GM12891 (cell line): ENCODE measurements around the gene EFHC2. TPM values are rescaled to one million over a fixed set of nuclear protein-coding genes. Genes with fewer than 3 reads are reported as not detected.

Experiments
- DNase-seq: peaks from one replicate; pipeline ENCODE4 v3.0.0; 2011; ENCODE audit warnings: low spot score; ENCODE audit not compliant: insufficient read length
- FAIRE-seq: peaks from 2 replicates; lab custom pipeline; 2011; peaks lifted over from hg19 to GRCh38; lab: Jason Lieb, UNC
- PAX5 ChIP-seq: IDR thresholded peaks from 2 replicates; pipeline ENCODE4 v1.6.1; 2011; ENCODE audit warnings: low read length, moderate library complexity, mild to moderate bottlenecking; ENCODE audit not compliant: insufficient read depth, severe bottlenecking
- POLR2A ChIP-seq: IDR thresholded peaks from 2 replicates; pipeline ENCODE4 v1.6.1; 2011; ENCODE audit warnings: low read depth, low read length, control low read depth
- POLR2AphosphoS5 ChIP-seq: IDR thresholded peaks from 2 replicates; pipeline ENCODE4 v1.6.1; 2011; ENCODE audit warnings: low read depth, low read length, control low read depth
- POU2F2 ChIP-seq: IDR thresholded peaks from 2 replicates; pipeline ENCODE4 v1.6.1; 2011; ENCODE audit warnings: low read depth, mild to moderate bottlenecking, control low read depth, low read length, moderate library complexity
- SPI1 ChIP-seq: IDR thresholded peaks from 2 replicates; pipeline ENCODE4 v1.6.1; 2011; ENCODE audit warnings: low read depth, low read length, control low read depth
- TAF1 ChIP-seq: IDR thresholded peaks from 2 replicates; pipeline ENCODE4 v1.6.1; 2011; ENCODE audit warnings: low read depth, low read length, control low read depth
- polyA plus RNA-seq: library from polyadenylated mRNA; unstranded; fragments of >200 nt; gene quantifications from one replicate; pipeline ENCODE4 v1.2.1, GENCODE V29; 2012; ENCODE audit warnings: low read depth, missing spikeins, inconsistent platforms; ENCODE audit not compliant: missing spikeins

The EFHC2 gene
- polyA plus RNA-seq, result not detected

GRCh38 chrX:44343412-44344141, at the start of gene EFHC2:
Gene EFHC2 (minus strand): TSS chrX:44343672. CDS start chrX:44343588, 84 bp downstream.
- DNase-seq, result no peak

GRCh38 chrX:44392767-44393166, 49.3 kb upstream of the EFHC2 start:
- no peak for TF ChIP-seq POLR2AphosphoS5
- TF ChIP-seq POU2F2, result no peak
- TF ChIP-seq TAF1, result no peak
- TF ChIP-seq PAX5, result no peak
- no peak for TF ChIP-seq SPI1
- TF ChIP-seq POLR2A, result no peak
- no peak for FAIRE-seq

More at GRCh38 chrX:44343412-44344141, at the start of gene EFHC2:
- no peak for FAIRE-seq
- TF ChIP-seq TAF1 (no peak), POLR2AphosphoS5 (no peak), PAX5 (no peak), SPI1 (no peak), POU2F2 (no peak), POLR2A (no peak)

DNA sequence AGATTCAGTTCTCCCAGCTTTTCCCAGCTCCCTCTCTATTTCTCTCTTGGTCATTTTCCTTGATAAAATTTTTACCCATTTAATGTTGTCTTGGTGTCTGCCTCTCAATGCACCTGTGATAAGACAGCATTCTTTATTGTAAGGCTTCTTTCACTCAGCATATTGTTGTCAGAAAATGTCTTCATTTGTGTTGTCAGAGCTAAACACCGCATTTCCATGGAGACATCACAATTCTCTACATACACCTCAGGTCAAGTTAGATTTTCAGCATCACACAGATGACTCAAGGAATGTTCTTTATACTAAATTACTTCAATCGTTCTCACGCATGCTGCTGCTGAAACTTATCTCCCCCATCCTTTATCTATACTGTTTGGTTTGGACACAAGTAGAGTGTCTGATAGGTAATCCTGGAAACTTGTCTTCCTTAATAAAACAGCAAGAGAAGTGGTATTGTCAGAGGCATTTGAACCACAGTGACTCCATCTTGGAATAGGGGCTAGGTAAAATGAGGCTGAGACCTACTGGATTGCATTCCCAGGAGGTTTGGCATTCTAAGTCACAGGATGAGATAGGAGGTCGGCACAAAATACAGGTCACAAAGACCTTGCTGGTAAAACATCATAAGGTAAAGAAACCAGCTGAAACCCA, 41.3 kb upstream of the EFHC2 start:
- TF ChIP-seq PAX5, result no peak
- TF ChIP-seq POU2F2, result no peak
- TF ChIP-seq POLR2A, result no peak
- no peak for TF ChIP-seq TAF1
- no peak for TF ChIP-seq SPI1
- no peak for TF ChIP-seq POLR2AphosphoS5
- FAIRE-seq (no peak), DNase-seq (no peak)

More at GRCh38 chrX:44392767-44393166, 49.3 kb upstream of the EFHC2 start:
- no peak for DNase-seq

DNA sequence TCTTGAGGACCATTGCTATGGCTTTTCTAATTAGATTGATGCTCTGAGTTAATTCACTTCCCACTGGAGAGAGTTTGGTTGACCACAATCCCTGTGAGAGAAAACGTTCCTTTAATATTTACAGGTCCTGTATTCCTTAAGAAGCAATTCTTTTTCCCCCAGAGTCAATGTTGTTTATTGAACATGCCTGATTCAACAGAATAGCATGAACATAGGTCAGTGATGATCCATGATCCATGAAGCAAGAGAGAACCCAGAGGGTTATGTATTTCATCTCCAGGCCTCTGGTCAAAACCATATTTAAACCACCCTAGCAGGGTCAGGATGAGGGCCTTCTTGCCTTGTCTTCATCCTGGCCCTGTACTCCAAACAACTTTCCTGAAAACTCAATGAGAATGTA, 39.4 kb upstream of the EFHC2 start:
- DNase-seq, result no peak
- no peak for FAIRE-seq
- no peak for TF ChIP-seq PAX5
- no peak for TF ChIP-seq POU2F2
- no peak for TF ChIP-seq POLR2AphosphoS5
- no peak for TF ChIP-seq POLR2A
- no peak for TF ChIP-seq TAF1
- TF ChIP-seq SPI1, result no peak

- DNase-seq (no peak), FAIRE-seq (no peak)
- TF ChIP-seq POU2F2, result no peak
- no peak for TF ChIP-seq TAF1
- TF ChIP-seq POLR2AphosphoS5, result no peak
- TF ChIP-seq SPI1, result no peak
- no peak for TF ChIP-seq POLR2A
- TF ChIP-seq PAX5, result no peak
Measured at GRCh38 chrX:44352758-44353157, 9.3 kb upstream of the EFHC2 start.

- no peak for DNase-seq
- TF ChIP-seq POLR2AphosphoS5 (no peak), POU2F2 (no peak), SPI1 (no peak), TAF1 (no peak), PAX5 (no peak), POLR2A (no peak)
- no peak for FAIRE-seq
Measured at GRCh38 chrX:44349561-44349960, 6.1 kb upstream of the EFHC2 start.

DNA sequence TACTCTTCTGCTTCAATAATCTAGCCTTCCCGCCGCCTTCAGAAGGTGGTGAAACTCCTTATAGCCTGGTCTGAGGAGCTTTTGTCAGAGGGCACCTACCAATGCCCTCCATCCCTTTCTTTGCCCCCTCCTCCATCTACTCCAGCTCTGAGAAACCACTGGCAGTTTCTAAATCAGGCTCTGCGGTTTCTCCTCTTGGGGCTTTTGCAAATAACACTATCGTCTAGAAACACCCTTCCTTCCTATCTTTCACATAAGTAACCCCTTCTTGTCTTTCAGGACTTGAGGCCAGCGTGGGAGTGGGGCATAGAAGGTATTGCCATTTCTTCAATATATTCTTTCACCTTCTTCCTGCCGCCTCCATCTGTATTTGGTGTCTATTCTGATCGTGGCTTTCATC, 1.2 kb upstream of the EFHC2 start:
- no peak for DNase-seq
- TF ChIP-seq PAX5 (no peak), TAF1 (no peak), POLR2A (no peak), SPI1 (no peak), POU2F2 (no peak), POLR2AphosphoS5 (no peak)
- FAIRE-seq, result no peak

- no peak for DNase-seq
- TF ChIP-seq PAX5 (no peak), POLR2A (no peak), POLR2AphosphoS5 (no peak), SPI1 (no peak), TAF1 (no peak), POU2F2 (no peak)
Measured at GRCh38 chrX:44344194-44344593, 722 bp upstream of the EFHC2 start.

DNA sequence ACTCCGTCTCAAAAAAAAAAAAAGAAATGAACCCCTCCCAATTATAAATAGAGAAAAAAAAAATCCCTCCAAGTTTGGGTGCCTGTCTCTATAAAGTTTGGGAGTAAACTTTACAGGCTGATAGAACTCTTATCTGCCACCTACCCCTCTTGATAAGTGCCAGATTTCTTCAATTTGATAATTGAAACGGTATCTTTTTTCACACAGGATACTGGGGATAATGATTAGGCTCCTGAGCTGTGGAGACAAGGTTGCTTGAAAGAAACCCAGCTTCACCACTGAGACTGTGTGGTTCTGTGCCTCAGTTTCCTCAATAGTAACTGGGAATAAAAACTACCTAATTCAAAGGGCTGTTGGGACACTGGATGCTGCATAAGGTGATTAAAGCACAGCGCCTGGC, 606 bp downstream of the EFHC2 start:
- TF ChIP-seq SPI1, result no peak
- TF ChIP-seq POU2F2, result no peak
- no peak for TF ChIP-seq TAF1
- TF ChIP-seq POLR2A, result no peak
- TF ChIP-seq PAX5, result no peak
- TF ChIP-seq POLR2AphosphoS5, result no peak
- FAIRE-seq, result no peak
- DNase-seq, result no peak

More at GRCh38 chrX:44344194-44344593, 722 bp upstream of the EFHC2 start:
- no peak for FAIRE-seq
